H9 (cell line): ENCODE results near the gene C16orf90. TPM values are rescaled to one million over a fixed set of nuclear protein-coding genes. Genes with fewer than 3 reads are reported as not detected.

Experiments used
- DNase-seq: peaks from one replicate; pipeline ENCODE4 v3.0.0-alpha.2; 2017
- H2AFZ ChIP-seq: one replicate; pipeline ENCODE4 v1.6.1; 2013; ENCODE audit warnings: mild to moderate bottlenecking, low read length, control low read depth, moderate library complexity
- H2AK5ac ChIP-seq: 2 replicates; pipeline ENCODE4 v1.6.1; 2013; ENCODE audit warnings: low read length, control low read depth, mixed read lengths; ENCODE audit not compliant: insufficient read length
- H2BK120ac ChIP-seq: one replicate; pipeline ENCODE4 v1.6.1; 2013; ENCODE audit warnings: low read depth, mild to moderate bottlenecking, low read length, control low read depth, inconsistent platforms; ENCODE audit not compliant: poor library complexity, severe bottlenecking
- H2BK12ac ChIP-seq: 2 replicates; pipeline ENCODE4 v1.6.1; 2013; ENCODE audit warnings: low read length, control low read depth, mixed read lengths, low read depth; ENCODE audit not compliant: insufficient read length
- H2BK15ac ChIP-seq: 2 replicates; pipeline ENCODE4 v1.6.1; 2013; ENCODE audit warnings: low read depth, low read length, control low read depth
- H2BK20ac ChIP-seq: one replicate; pipeline ENCODE4 v1.6.1; 2013; ENCODE audit warnings: low read depth, mild to moderate bottlenecking, low read length, control low read depth, inconsistent platforms; ENCODE audit not compliant: poor library complexity, severe bottlenecking
- H2BK5ac ChIP-seq: 2 replicates; pipeline ENCODE4 v1.6.1; 2013; ENCODE audit warnings: low read length, control low read depth, mixed read lengths; ENCODE audit not compliant: insufficient read length
- H3K14ac ChIP-seq: 2 replicates; pipeline ENCODE4 v1.6.1; 2013; ENCODE audit warnings: low read length, control low read depth; ENCODE audit not compliant: insufficient read depth
- H3K18ac ChIP-seq: 2 replicates; pipeline ENCODE4 v1.6.1; 2013; ENCODE audit warnings: low read depth, mild to moderate bottlenecking, mixed read lengths, low read length, control low read depth; ENCODE audit not compliant: insufficient read length
- H3K23ac ChIP-seq: 2 replicates; pipeline ENCODE4 v1.6.1; 2013; ENCODE audit warnings: low read length, control low read depth, mixed read lengths, low read depth; ENCODE audit not compliant: insufficient read length
- H3K23me2 ChIP-seq: 2 replicates; pipeline ENCODE4 v1.6.1; 2013; ENCODE audit warnings: low read depth, mild to moderate bottlenecking, mixed read lengths, low read length, control low read depth; ENCODE audit not compliant: insufficient read length, poor library complexity, severe bottlenecking
- H3K27ac ChIP-seq: 2 replicates; pipeline ENCODE4 v1.5.1; 2013; ENCODE audit warnings: low read length, control low read depth, mixed read lengths, low read depth; ENCODE audit not compliant: insufficient read length
- H3K27me3 ChIP-seq: 2 replicates; pipeline ENCODE4 v1.6.1; 2013; ENCODE audit warnings: low read length, control low read depth, inconsistent platforms; ENCODE audit not compliant: insufficient read depth
- H3K4ac ChIP-seq: 2 replicates; pipeline ENCODE4 v1.6.1; 2013; ENCODE audit warnings: low read depth, mild to moderate bottlenecking, control low read depth, inconsistent platforms, low read length, moderate library complexity
- H3K4me1 ChIP-seq: 2 replicates; pipeline ENCODE4 v1.6.1; 2013; ENCODE audit warnings: low read length, control low read depth, inconsistent platforms; ENCODE audit not compliant: insufficient read depth
- H3K4me2 ChIP-seq: 2 replicates; pipeline ENCODE4 v1.6.1; 2013; ENCODE audit warnings: low read length, control low read depth, mixed read lengths; ENCODE audit not compliant: insufficient read length, insufficient read depth
- H3K56ac ChIP-seq: 2 replicates; pipeline ENCODE4 v1.6.1; 2013; ENCODE audit warnings: low read depth, mild to moderate bottlenecking, mixed read lengths, low read length, control low read depth; ENCODE audit not compliant: insufficient read length
- H3K79me1 ChIP-seq: 2 replicates; pipeline ENCODE4 v1.6.1; 2013; ENCODE audit warnings: low read depth, mild to moderate bottlenecking, moderate library complexity, low read length, control low read depth, inconsistent platforms; ENCODE audit not compliant: insufficient read depth, poor library complexity, severe bottlenecking
- H3K79me2 ChIP-seq: 2 replicates; pipeline ENCODE4 v1.6.1; 2013; ENCODE audit warnings: low read length, control low read depth, inconsistent platforms; ENCODE audit not compliant: insufficient read depth
- H3K9ac ChIP-seq: 2 replicates; pipeline ENCODE4 v1.6.1; 2013; ENCODE audit warnings: low read length, control low read depth, mixed read lengths; ENCODE audit not compliant: insufficient read length; ENCODE audit errors: extremely low read depth
- H3K9me3 ChIP-seq: one replicate; pipeline ENCODE4 v1.6.1; 2013; ENCODE audit warnings: low read depth, low read length, inconsistent platforms; ENCODE audit not compliant: control insufficient read depth
- H3T11ph ChIP-seq: one replicate; pipeline ENCODE4 v1.6.1; 2013; ENCODE audit warnings: mild to moderate bottlenecking, low read length, control low read depth, inconsistent platforms
- H4K20me1 ChIP-seq: one replicate; pipeline ENCODE4 v1.6.1; 2013; ENCODE audit not compliant: control insufficient read depth, insufficient read length, insufficient read depth
- H4K5ac ChIP-seq: 2 replicates; pipeline ENCODE4 v1.6.1; 2013; ENCODE audit warnings: low read depth, mild to moderate bottlenecking, mixed read lengths, low read length, control low read depth; ENCODE audit not compliant: insufficient read length
- H4K8ac ChIP-seq: replicated peaks from 2 replicates; pipeline ENCODE4 v1.6.1; 2013; ENCODE audit warnings: low read length, control low read depth, mixed read lengths, low read depth; ENCODE audit not compliant: insufficient read length
- H4K91ac ChIP-seq: 2 replicates; pipeline ENCODE4 v1.6.1; 2013; ENCODE audit warnings: low read depth, mild to moderate bottlenecking, moderate library complexity, mixed read lengths, low read length, control low read depth; ENCODE audit not compliant: insufficient read length
- H3K27ac Mint-ChIP-seq, 3 experiments: 2 replicates in 2 of 3; 3 replicates in 1 of 3; pipeline ENCODE4 v1.8.0; 2020 to 2021; ENCODE audit warnings: mixed read lengths in 3 of 3, mild to moderate bottlenecking in 1 of 3, moderate library complexity in 1 of 3
- H3K27me3 Mint-ChIP-seq: 2 replicates; pipeline ENCODE4 v1.8.0; 2021; ENCODE audit warnings: low read depth, mild to moderate bottlenecking, moderate library complexity, mixed read lengths
- H3K36me3 Mint-ChIP-seq, 3 experiments: 2 replicates in 2 of 3; 3 replicates in 1 of 3; pipeline ENCODE4 v1.8.0; 2020 to 2021; ENCODE audit warnings: low read depth in 3 of 3, mixed read lengths in 3 of 3; ENCODE audit not compliant: insufficient read depth in 1 of 3
- H3K4me1 Mint-ChIP-seq, 2 experiments: 2 replicates each; pipeline ENCODE4 v1.8.0; 2020; ENCODE audit warnings: mixed read lengths in 2 of 2
- H3K4me3 Mint-ChIP-seq, 2 experiments: 2 replicates in 1 of 2; 3 replicates in 1 of 2; pipeline ENCODE4 v1.8.0; 2020 to 2021; ENCODE audit warnings: mild to moderate bottlenecking in 2 of 2, mixed read lengths in 2 of 2, moderate library complexity in 1 of 2
- H3K9me3 Mint-ChIP-seq, 2 experiments: 2 replicates in 1 of 2; 3 replicates in 1 of 2; pipeline ENCODE4 v1.8.0; 2020; ENCODE audit warnings: mild to moderate bottlenecking in 2 of 2, mixed read lengths in 2 of 2, moderate library complexity in 1 of 2
- CTCF ChIP-seq: fragments of 200-600 bp; sonication (generic); conservative IDR thresholded peaks from 3 replicates; pipeline ENCODE4 v1.8.0; 2021; ENCODE audit warnings: antibody characterized with exemption, mild to moderate bottlenecking
- whole genome bisulfite sequencing: extraction: QIAGEN DNeasy Blood & Tissue Kit; methylation state at CpG from one replicate; pipeline ENCODE4 v1.1.7; 2013; ENCODE audit warnings: missing lambda C conversion rate, low lambda C conversion rate, mixed read lengths; ENCODE audit not compliant: insufficient read length; ENCODE audit errors: extremely low coverage; 5-methylcytosine and 5-hydroxymethylcytosine counted together
- total RNA-seq: library from RNA; stranded (reverse); gene quantifications from 2 replicates; pipeline ENCODE4 v1.2.1, GENCODE V29; 2021

Gene C16orf90
- total RNA-seq, 1 experiment from 2014 or later = not detected

GRCh38 chr16:3476409-3476808 is 18.9 kb downstream of the C16orf90 start:
- Histone ChIP-seq H3K79me2 (no peaks in the 10 kb centered on the region; the same call in 1 of the 2 replicates), H2BK20ac (no peak overlapping the region), H2BK5ac (no peak overlapping the region), H3K4me2 (no peak overlapping the region), H2BK15ac (no peak overlapping the region), H2BK12ac (no peak overlapping the region), H3K9me3 (no peaks in the 10 kb centered on the region), H2AFZ (no peak overlapping the region), H3K23ac (no peak overlapping the region), H3K18ac (no peak overlapping the region), H2BK120ac (no peak overlapping the region), H3T11ph (no peak overlapping the region), H3K9ac (no peak overlapping the region), H2AK5ac (no peak overlapping the region), H3K14ac (no peak overlapping the region), H3K4ac (no peak overlapping the region), H4K91ac (no peak overlapping the region), H3K56ac (no peak overlapping the region), H3K27ac (no peak overlapping the region), H4K20me1 (peaks cover 3% of the 10 kb centered on the region), H3K23me2 (no peaks in the 10 kb centered on the region), H3K79me1 (no peaks in the 10 kb centered on the region), H3K27me3 (no peaks in the 10 kb centered on the region), H3K4me1 (no peaks in the 10 kb centered on the region), H4K8ac (no peak overlapping the region), H4K5ac (no peak overlapping the region)
- TF ChIP-seq CTCF = no peak
- no peaks in the 10 kb centered on the region for H3K9me3 Mint-ChIP-seq
- H3K36me3 Mint-ChIP-seq = peaks cover 6 to 26% (median 17%) of the 10 kb centered on the region in 3 experiments; a peak in 6 of 7 replicates
- WGBS = no CpG with 5 or more reads among the region's 3 CpGs
- peaks cover 7% of the 10 kb centered on the region in 2 experiments for H3K4me1 Mint-ChIP-seq
- no peak overlapping the region; a peak in 1 of 7 replicates for H3K27ac Mint-ChIP-seq
- no peak overlapping the region for H3K4me3 Mint-ChIP-seq
- H3K27me3 Mint-ChIP-seq = no peaks in the 10 kb centered on the region; the same call in 1 of the 2 replicates
- DNase-seq = no peak
